ENCODE data around the gene PICK1. TPM values are rescaled to one million over a fixed set of nuclear protein-coding genes. Genes with fewer than 3 reads are reported as not detected.

Gene PICK1
- total RNA-seq, 1 donor from 2014 or later: 25.5 TPM

DNA sequence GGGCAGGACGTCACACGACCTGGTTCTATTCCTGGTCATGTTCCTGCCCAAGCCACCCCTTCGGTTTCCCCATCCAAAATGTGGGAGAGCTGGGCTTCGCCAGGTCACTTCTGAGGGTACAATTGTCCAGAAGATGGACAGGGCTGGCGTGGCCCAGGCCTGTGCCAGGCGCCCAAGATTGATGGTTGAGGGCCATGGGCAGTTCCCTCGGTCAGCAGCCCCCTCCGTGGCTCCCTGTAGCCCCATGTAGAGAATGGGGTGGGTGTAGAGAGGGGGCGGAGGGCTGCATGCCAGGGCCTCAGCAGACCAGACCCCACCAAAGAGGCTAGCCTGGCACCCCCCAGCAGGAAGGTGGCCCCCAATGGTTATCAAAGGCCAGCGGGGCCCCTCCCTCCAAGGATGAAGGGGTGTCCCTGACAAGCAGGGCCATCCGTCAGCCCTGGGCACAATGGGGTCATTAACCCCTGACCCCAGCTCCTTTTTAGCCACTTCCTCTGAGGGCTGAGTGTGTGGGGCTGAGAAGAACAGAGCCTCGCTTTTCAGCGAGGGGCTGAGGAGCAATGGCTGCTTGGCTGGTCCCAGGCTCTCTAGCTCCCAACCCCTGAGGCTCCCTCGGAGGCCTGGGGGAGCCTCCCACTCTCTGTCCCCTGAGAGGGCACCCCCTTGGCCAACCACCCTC is 11.0 kb upstream of the PICK1 start:
- Mint-ChIP-seq H3K27ac (no peak overlapping the region), H3K36me3 (ENCODE audit: low read depth) (no peaks in the 10 kb centered on the region), H3K4me1 (peaks cover 3% of the 10 kb centered on the region), H3K27me3 (peaks cover 7% of the 10 kb centered on the region), H3K9me3 (no peaks in the 10 kb centered on the region), H3K4me3 (no peak overlapping the region)
- no peak for DNase-seq
- ChIA-PET POLR2A (no interaction called here), CTCF (no interaction called here)
- TF ChIP-seq, protein P1, sequence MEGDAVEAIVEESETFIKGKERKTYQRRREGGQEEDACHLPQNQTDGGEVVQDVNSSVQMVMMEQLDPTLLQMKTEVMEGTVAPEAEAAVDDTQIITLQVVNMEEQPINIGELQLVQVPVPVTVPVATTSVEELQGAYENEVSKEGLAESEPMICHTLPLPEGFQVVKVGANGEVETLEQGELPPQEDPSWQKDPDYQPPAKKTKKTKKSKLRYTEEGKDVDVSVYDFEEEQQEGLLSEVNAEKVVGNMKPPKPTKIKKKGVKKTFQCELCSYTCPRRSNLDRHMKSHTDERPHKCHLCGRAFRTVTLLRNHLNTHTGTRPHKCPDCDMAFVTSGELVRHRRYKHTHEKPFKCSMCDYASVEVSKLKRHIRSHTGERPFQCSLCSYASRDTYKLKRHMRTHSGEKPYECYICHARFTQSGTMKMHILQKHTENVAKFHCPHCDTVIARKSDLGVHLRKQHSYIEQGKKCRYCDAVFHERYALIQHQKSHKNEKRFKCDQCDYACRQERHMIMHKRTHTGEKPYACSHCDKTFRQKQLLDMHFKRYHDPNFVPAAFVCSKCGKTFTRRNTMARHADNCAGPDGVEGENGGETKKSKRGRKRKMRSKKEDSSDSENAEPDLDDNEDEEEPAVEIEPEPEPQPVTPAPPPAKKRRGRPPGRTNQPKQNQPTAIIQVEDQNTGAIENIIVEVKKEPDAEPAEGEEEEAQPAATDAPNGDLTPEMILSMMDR (IDR thresholded peaks at IDR 0.05): no peak
- intact Hi-C loops (cut with micrococcal nuclease): no loop called here
- no peak for ATAC-seq (ENCODE audit: low read depth)

DNA sequence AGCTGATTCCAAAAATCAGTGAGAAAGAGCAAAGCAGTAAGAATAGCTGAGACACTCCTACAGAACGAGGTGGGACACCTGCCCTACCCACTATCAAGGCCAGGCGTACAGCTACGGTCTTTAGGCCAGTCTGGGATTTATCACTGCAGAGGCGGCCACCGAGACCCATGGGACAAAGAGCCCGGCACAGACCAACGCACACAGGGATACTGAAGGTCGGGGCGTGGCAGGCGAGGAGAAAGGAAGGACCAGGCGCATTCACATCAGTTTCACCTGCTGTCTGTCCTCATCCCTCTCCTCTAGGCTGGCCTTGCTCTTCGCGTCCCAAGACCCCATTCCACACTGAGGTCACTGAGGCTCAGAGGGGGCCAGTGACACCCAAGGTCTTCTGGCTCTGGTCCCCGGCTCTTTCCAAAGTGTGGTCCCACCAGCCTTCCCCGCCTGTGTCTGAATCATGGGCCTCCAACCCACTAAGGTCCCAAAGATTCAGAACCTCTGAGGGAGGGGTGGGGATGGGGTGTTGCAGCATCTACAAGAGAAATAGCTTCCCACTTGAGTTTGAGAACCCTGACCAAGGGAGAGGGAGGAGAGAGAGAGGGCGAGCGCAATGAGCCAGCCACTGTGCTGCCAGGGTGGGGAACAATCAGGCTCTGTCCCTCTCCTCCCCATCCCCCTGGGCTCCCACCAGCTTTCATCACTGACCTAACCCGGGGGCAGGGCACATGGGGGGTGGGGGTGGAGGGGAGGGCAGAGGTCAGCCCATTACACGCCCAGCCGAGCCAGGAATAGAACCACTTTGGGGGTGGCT is 7.2 kb upstream of the PICK1 start:
- H3K4me1 Mint-ChIP-seq: peaks cover 6% of the 10 kb centered on the region
- intact Hi-C loops (cut with micrococcal nuclease): loop anchor here (10.0 kb wide), 1 partner anchor 155 kb away; the partner anchor contains the start of gene MAFF
- ATAC-seq (ENCODE audit: low read depth): no peak
- TF ChIP-seq, protein P1 (IDR thresholded peaks at IDR 0.05): no peak
- no peaks in the 10 kb centered on the region for H3K9me3 Mint-ChIP-seq
- ChIA-PET POLR2A (interaction anchor here (0.6 kb wide), 3 partner anchors 192 to 362 kb away, joined by 3 to 7 read pairs (median 5); no protein-coding TSS in a partner anchor), CTCF (interaction anchor here (0.6 to 1.2 kb wide), 3 partner anchors 308 to 522 kb away, joined by 3 to 5 read pairs (median 3); no protein-coding TSS in a partner anchor)
- no peak overlapping the region for H3K4me3 Mint-ChIP-seq
- H3K27ac Mint-ChIP-seq: no peak overlapping the region
- H3K27me3 Mint-ChIP-seq: peaks cover 15% of the 10 kb centered on the region
- H3K36me3 Mint-ChIP-seq (ENCODE audit: low read depth): no peaks in the 10 kb centered on the region
- DNase-seq: no peak

DNA sequence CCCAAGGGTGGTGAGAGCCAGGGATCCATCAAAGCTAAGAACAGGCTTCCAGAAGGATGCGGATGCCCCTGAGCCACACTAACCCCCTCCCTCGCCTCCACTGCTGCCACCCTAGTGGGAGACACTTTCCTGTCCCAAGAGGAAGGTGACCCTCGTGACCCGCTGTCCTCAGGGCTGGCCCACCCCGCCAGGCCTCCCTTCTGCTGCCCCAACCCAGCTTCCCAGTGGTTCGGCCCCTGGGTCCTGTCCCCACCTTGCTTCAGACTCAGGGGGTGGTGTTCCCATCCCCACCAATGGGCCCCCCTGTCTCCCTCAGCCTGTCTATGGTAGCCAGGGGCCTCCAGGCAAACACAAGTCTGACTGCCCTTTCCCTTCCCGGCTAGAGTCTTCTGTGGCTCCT is 6.5 kb upstream of the PICK1 start:
- ChIA-PET CTCF (interaction anchor here (1.0 kb wide), 1 partner anchor 512 kb away, joined by 3 read pairs; no protein-coding TSS in a partner anchor), POLR2A (interaction anchor here (0.6 kb wide), 2 partner anchors 191 to 361 kb away, joined by 3 to 7 read pairs; no protein-coding TSS in a partner anchor)
- Mint-ChIP-seq H3K9me3 (no peaks in the 10 kb centered on the region), H3K4me1 (peaks cover 6% of the 10 kb centered on the region), H3K27ac (no peak overlapping the region), H3K4me3 (no peak overlapping the region), H3K36me3 (ENCODE audit: low read depth) (no peaks in the 10 kb centered on the region), H3K27me3 (peaks cover 13% of the 10 kb centered on the region)
- intact Hi-C loops (cut with micrococcal nuclease): loop anchor here (10.0 kb wide), 1 partner anchor 154 kb away; the partner anchor contains the start of gene MAFF
- DNase-seq (no peak), ATAC-seq (ENCODE audit: low read depth) (no peak)
- TF ChIP-seq, protein P1 (IDR thresholded peaks at IDR 0.05): no peak

DNA sequence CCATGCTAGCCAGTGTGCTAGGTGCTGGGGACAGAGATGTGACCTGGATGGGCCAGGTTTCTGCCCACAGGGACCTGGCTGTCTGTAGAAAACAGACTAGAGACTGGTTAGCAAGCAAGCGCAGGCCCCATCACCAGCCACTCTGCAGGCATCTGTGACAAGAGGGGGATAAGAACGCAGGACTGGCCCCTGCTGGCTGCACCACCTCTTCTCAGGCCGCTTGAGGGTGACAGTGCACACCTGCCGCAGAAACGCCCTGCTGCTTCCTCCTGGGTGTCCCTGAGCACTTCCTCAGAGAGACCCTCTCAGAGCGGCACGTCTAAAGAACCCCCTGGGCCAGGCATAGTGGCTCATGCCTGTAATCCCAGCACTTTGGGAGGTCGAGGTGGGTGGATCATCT is 5.9 kb upstream of the PICK1 start:
- Mint-ChIP-seq H3K27me3 (peaks cover 13% of the 10 kb centered on the region), H3K27ac (no peak overlapping the region), H3K36me3 (ENCODE audit: low read depth) (no peaks in the 10 kb centered on the region), H3K4me3 (no peak overlapping the region), H3K9me3 (no peaks in the 10 kb centered on the region), H3K4me1 (peaks cover 6% of the 10 kb centered on the region)
- DNase-seq (no peak), ATAC-seq (ENCODE audit: low read depth) (no peak)
- intact Hi-C loops (cut with micrococcal nuclease): loop anchor here (10.0 kb wide), 1 partner anchor 154 kb away; the partner anchor contains the start of gene MAFF
- TF ChIP-seq, protein P1 (IDR thresholded peaks at IDR 0.05): no peak
- POLR2A ChIA-PET: interaction anchor here (0.7 to 1.5 kb wide), 3 partner anchors 9 to 519 kb away, joined by 3 to 5 read pairs (median 3); partner anchors contain the start of gene DMC1
- CTCF ChIA-PET: interaction anchor here (0.9 to 4.0 kb wide), 11 partner anchors 49 to 952 kb away, joined by 3 to 77 read pairs (median 4); partner anchors contain the start of genes DMC1 and GTPBP1

Data from activated B cell treated with CpG ODN at 0.5 μM for 24 hours (primary cell).